WTC11 (cell line): ENCODE results near the gene PHKB. TPM values are rescaled to one million over a fixed set of nuclear protein-coding genes. Genes with fewer than 3 reads are reported as not detected.

ENCODE experiments used
- ATAC-seq: fragments of 200-7000 bp; cut with Tn5 transposase; 2 replicates; pipeline ENCODE4 v1.10.0; 2021; ENCODE audit warnings: mild to moderate bottlenecking, moderate library complexity
- Bru-seq: library from RNA; stranded (reverse); fragments of 400-500 nt; gene quantifications from one replicate; lab custom pipeline; 2021; lab: Mats Ljungman, UMichigan
- CTCF ChIA-PET: fragments of 300-600 bp; sonication (Branson Sonifier 250); formaldehyde crosslinking; loops from one replicate; lab custom pipeline; 2021; ENCODE audit warnings: antibody characterized with exemption; lab: Charles Lee
- POLR2A ChIA-PET: fragments of 350-600 bp; sonication (Branson Sonifier 250); formaldehyde crosslinking; loops from one replicate; lab custom pipeline; 2021; ENCODE audit warnings: antibody characterized with exemption; lab: Charles Lee
- DNase-seq: peaks from one replicate; pipeline ENCODE4 v3.0.0; 2021; ENCODE audit warnings: low spot score
- H3K27ac Mint-ChIP-seq: 2 replicates; pipeline ENCODE4 v1.8.0; 2021; ENCODE audit warnings: mixed read lengths
- H3K27me3 Mint-ChIP-seq: 2 replicates; pipeline ENCODE4 v1.8.0; 2021; ENCODE audit warnings: low read depth, mild to moderate bottlenecking, moderate library complexity, mixed read lengths
- H3K36me3 Mint-ChIP-seq: 2 replicates; pipeline ENCODE4 v1.8.0; 2021; ENCODE audit warnings: mixed read lengths
- H3K4me1 Mint-ChIP-seq: 2 replicates; pipeline ENCODE4 v1.8.0; 2022; ENCODE audit warnings: mixed read lengths
- H3K4me3 Mint-ChIP-seq: 2 replicates; pipeline ENCODE4 v1.8.0; 2021; ENCODE audit warnings: mild to moderate bottlenecking, moderate library complexity, mixed read lengths
- H3K9me3 Mint-ChIP-seq: 2 replicates; pipeline ENCODE4 v1.8.0; 2021; ENCODE audit warnings: mixed read lengths
- CBFB ChIP-seq: sonication (generic); formaldehyde crosslinking; IDR thresholded peaks from 2 replicates; pipeline ENCODE4 v1.8.1; 2022; ENCODE audit warnings: mild to moderate bottlenecking, low read depth, missing genetic modification reagents
- E2F5 ChIP-seq: sonication (generic); formaldehyde crosslinking; IDR thresholded peaks from 2 replicates; pipeline ENCODE4 v1.8.1; 2022; ENCODE audit warnings: mild to moderate bottlenecking, moderate library complexity, missing genetic modification reagents
- ELF4 ChIP-seq: sonication (generic); formaldehyde crosslinking; IDR thresholded peaks from 2 replicates; pipeline ENCODE4 v1.8.1; 2022; ENCODE audit warnings: low read depth, mild to moderate bottlenecking, moderate library complexity, missing genetic modification reagents
- FOXJ3 ChIP-seq: sonication (generic); formaldehyde crosslinking; IDR thresholded peaks from 2 replicates; pipeline ENCODE4 v1.9.0; 2021; ENCODE audit warnings: missing genetic modification reagents, mild to moderate bottlenecking, borderline replicate concordance
- FOXK1 ChIP-seq: sonication (generic); formaldehyde crosslinking; IDR thresholded peaks from 2 replicates; pipeline ENCODE4 v1.8.0; 2022; ENCODE audit warnings: mild to moderate bottlenecking, moderate library complexity, missing genetic modification reagents
- FOXP1 ChIP-seq: sonication (generic); formaldehyde crosslinking; IDR thresholded peaks from 2 replicates; pipeline ENCODE4 v1.8.0; 2022; ENCODE audit warnings: missing genetic modification reagents, mild to moderate bottlenecking, moderate library complexity, borderline replicate concordance
- FOXP4 ChIP-seq: sonication (generic); formaldehyde crosslinking; IDR thresholded peaks from 2 replicates; pipeline ENCODE4 v1.8.0; 2022; ENCODE audit warnings: mild to moderate bottlenecking, missing genetic modification reagents
- GABPB1 ChIP-seq: sonication (generic); formaldehyde crosslinking; IDR thresholded peaks from 2 replicates; pipeline ENCODE4 v1.8.1; 2023; ENCODE audit warnings: mild to moderate bottlenecking, missing genetic modification reagents
- KAT7 ChIP-seq: sonication (generic); formaldehyde crosslinking; IDR thresholded peaks from 2 replicates; pipeline ENCODE4 v1.8.1; 2023; ENCODE audit warnings: missing genetic modification reagents, mild to moderate bottlenecking, borderline replicate concordance
- NR2C2 ChIP-seq: sonication (generic); formaldehyde crosslinking; IDR thresholded peaks from 2 replicates; pipeline ENCODE4 v1.8.0; 2022; ENCODE audit warnings: mild to moderate bottlenecking, missing genetic modification reagents
- SP1 ChIP-seq: sonication (generic); formaldehyde crosslinking; conservative IDR thresholded peaks from 2 replicates; pipeline ENCODE4 v1.8.1; 2022; ENCODE audit warnings: missing genetic modification reagents
- STAT6 ChIP-seq: sonication (generic); formaldehyde crosslinking; conservative IDR thresholded peaks from 2 replicates; pipeline ENCODE4 v1.8.1; 2023; ENCODE audit warnings: mild to moderate bottlenecking, low read depth, missing genetic modification reagents, moderate library complexity
- TEAD1 ChIP-seq: sonication (generic); formaldehyde crosslinking; IDR thresholded peaks from 2 replicates; pipeline ENCODE4 v1.8.0; 2022; ENCODE audit warnings: mild to moderate bottlenecking, missing genetic modification reagents
- TEAD4 ChIP-seq: sonication (generic); formaldehyde crosslinking; IDR thresholded peaks from 2 replicates; pipeline ENCODE4 v1.8.0; 2022; ENCODE audit warnings: mild to moderate bottlenecking, missing genetic modification reagents
- USF1 ChIP-seq: sonication (generic); formaldehyde crosslinking; IDR thresholded peaks from 2 replicates; pipeline ENCODE4 v1.8.0; 2022; ENCODE audit warnings: mild to moderate bottlenecking, missing genetic modification reagents
- ZNF317 ChIP-seq: sonication (generic); formaldehyde crosslinking; IDR thresholded peaks from 2 replicates; pipeline ENCODE4 v1.8.1; 2023; ENCODE audit warnings: low read depth, mild to moderate bottlenecking, moderate library complexity, missing genetic modification reagents, borderline replicate concordance
- ZNF396 ChIP-seq: fragments of 250-450 bp; sonication (Bioruptor Pico); IDR thresholded peaks from 2 replicates; pipeline ENCODE4 v1.8.0; 2021; ENCODE audit warnings: mild to moderate bottlenecking, moderate library complexity, borderline replicate concordance
- long read RNA-seq, 3 experiments: library from RNA in 1 of 3; library from capped mRNA in 1 of 3; library from polyadenylated mRNA in 1 of 3; unstranded in 2 of 3; stranded (forward) in 1 of 3; transcript quantifications; one replicate each; pipeline ENCODE4 v2.0.0, GENCODE V29; 2021
- total RNA-seq: library from RNA; stranded (reverse); gene quantifications from 3 replicates; pipeline ENCODE4 v1.2.3, GENCODE V29; 2021
- TF ChIP-seq, protein P1 (sequence below): sonication (generic); formaldehyde crosslinking; IDR thresholded peaks from 2 replicates; pipeline ENCODE4 v1.8.1; 2023; ENCODE audit warnings: mild to moderate bottlenecking, moderate library complexity, missing genetic modification reagents
- TF ChIP-seq, protein P2 (sequence below): sonication (generic); formaldehyde crosslinking; IDR thresholded peaks from 2 replicates; pipeline ENCODE4 v1.8.1; 2022; ENCODE audit warnings: low read depth, mild to moderate bottlenecking, moderate library complexity, missing genetic modification reagents, borderline replicate concordance
- TF ChIP-seq, protein P3 (sequence below): sonication (generic); formaldehyde crosslinking; IDR thresholded peaks from 2 replicates; pipeline ENCODE4 v1.8.1; 2022; ENCODE audit warnings: mild to moderate bottlenecking, missing genetic modification reagents, moderate library complexity, borderline replicate concordance

Gene PHKB
- total RNA-seq (43.9 to 45.9 TPM (median 44.2 TPM) in 3 replicates), Bru-seq, nascent RNA (percentile 69 among the genes with signal in this experiment)
- long read RNA-seq, experiment 1, full-length matches to known transcripts = 66 of 213 reads
- long read RNA-seq, experiment 1, partial matches to known transcripts = 18 of 213 reads
- long read RNA-seq, experiment 1, other reads (novel, unspliced or antisense) = 129 of 213 reads
- long read RNA-seq, experiment 2, full-length matches to known transcripts = 8 of 56 reads
- long read RNA-seq, experiment 2, partial matches to known transcripts = 28 of 56 reads
- long read RNA-seq, experiment 2, other reads (novel, unspliced or antisense) = 20 of 56 reads
- long read RNA-seq, experiment 3, partial matches to known transcripts = 1 of 4 reads
- long read RNA-seq, experiment 3, other reads (novel, unspliced or antisense) = 3 of 4 reads

- peak within 1 kb of the TSS; percentile 99 for H3K4me3 Mint-ChIP-seq
- peak within 1 kb of the TSS; percentile 99 for H3K27ac Mint-ChIP-seq
- H3K9me3 Mint-ChIP-seq = no peaks in the 10 kb centered on the region
- H3K27me3 Mint-ChIP-seq = no peaks in the 10 kb centered on the region
- peaks cover 34% of the 10 kb centered on the region for H3K4me1 Mint-ChIP-seq
- peaks cover 9% of the 10 kb centered on the region for H3K36me3 Mint-ChIP-seq
- DNase-seq (peak; percentile 93), ATAC-seq (peak; percentile 91)
- ChIA-PET CTCF (interaction anchor here (0.6 to 3.8 kb wide), 10 partner anchors 10 to 704 kb away, joined by 3 to 16 read pairs (median 4); partner anchors contain the start of gene NETO2), POLR2A (no interaction called here)
- TF ChIP-seq FOXK1 (CRISPR knock-in tag) = peak; percentile 66
- TF ChIP-seq USF1 (CRISPR knock-in tag) = peak; percentile 29; the same call in 1 of the 2 replicates
- TF ChIP-seq KAT7 = 0 out of 2 replicates have a peak, but pooled peaks have one; percentile 22
- TF ChIP-seq, protein P1, sequence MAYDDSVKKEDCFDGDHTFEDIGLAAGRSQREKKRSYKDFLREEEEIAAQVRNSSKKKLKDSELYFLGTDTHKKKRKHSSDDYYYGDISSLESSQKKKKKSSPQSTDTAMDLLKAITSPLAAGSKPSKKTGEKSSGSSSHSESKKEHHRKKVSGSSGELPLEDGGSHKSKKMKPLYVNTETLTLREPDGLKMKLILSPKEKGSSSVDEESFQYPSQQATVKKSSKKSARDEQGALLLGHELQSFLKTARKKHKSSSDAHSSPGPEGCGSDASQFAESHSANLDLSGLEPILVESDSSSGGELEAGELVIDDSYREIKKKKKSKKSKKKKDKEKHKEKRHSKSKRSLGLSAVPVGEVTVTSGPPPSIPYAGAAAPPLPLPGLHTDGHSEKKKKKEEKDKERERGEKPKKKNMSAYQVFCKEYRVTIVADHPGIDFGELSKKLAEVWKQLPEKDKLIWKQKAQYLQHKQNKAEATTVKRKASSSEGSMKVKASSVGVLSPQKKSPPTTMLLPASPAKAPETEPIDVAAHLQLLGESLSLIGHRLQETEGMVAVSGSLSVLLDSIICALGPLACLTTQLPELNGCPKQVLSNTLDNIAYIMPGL (CRISPR knock-in tag) = 0 out of 2 replicates have a peak, but pooled peaks have one; percentile 15
- peak; percentile 44; the same call in 1 of the 2 replicates for TF ChIP-seq FOXP1
- TF ChIP-seq, protein P2, sequence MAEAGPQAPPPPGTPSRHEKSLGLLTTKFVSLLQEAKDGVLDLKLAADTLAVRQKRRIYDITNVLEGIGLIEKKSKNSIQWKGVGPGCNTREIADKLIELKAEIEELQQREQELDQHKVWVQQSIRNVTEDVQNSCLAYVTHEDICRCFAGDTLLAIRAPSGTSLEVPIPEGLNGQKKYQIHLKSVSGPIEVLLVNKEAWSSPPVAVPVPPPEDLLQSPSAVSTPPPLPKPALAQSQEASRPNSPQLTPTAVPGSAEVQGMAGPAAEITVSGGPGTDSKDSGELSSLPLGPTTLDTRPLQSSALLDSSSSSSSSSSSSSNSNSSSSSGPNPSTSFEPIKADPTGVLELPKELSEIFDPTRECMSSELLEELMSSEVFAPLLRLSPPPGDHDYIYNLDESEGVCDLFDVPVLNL (CRISPR knock-in tag) = no peak
- no peak for TF ChIP-seq ZNF396 (CRISPR knock-in tag)
- no peak for TF ChIP-seq TEAD4 (CRISPR knock-in tag)
- TF ChIP-seq ZNF317 (CRISPR knock-in tag) = 0 out of 2 replicates have a peak, but pooled peaks have one; percentile 4
- peak; percentile 80 for TF ChIP-seq SP1 (CRISPR knock-in tag)
- TF ChIP-seq, protein P3, sequence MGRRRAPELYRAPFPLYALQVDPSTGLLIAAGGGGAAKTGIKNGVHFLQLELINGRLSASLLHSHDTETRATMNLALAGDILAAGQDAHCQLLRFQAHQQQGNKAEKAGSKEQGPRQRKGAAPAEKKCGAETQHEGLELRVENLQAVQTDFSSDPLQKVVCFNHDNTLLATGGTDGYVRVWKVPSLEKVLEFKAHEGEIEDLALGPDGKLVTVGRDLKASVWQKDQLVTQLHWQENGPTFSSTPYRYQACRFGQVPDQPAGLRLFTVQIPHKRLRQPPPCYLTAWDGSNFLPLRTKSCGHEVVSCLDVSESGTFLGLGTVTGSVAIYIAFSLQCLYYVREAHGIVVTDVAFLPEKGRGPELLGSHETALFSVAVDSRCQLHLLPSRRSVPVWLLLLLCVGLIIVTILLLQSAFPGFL (CRISPR knock-in tag) = no peak
- no peak for TF ChIP-seq NR2C2 (CRISPR knock-in tag)
- no peak for TF ChIP-seq ELF4 (CRISPR knock-in tag)
- TF ChIP-seq E2F5 (CRISPR knock-in tag) = peak; percentile 33; the same call in 1 of the 2 replicates
- no peak for TF ChIP-seq CBFB (CRISPR knock-in tag)
- TF ChIP-seq GABPB1 (CRISPR knock-in tag) = peak; percentile 30; the same call in 1 of the 2 replicates
- TF ChIP-seq TEAD1 (CRISPR knock-in tag) = peak; percentile 11; the same call in 1 of the 2 replicates
- TF ChIP-seq FOXP4 = 0 out of 2 replicates have a peak, but pooled peaks have one; percentile 15
- no peak for TF ChIP-seq STAT6 (CRISPR knock-in tag)
- TF ChIP-seq FOXJ3 (CRISPR knock-in tag) = no peak
These were observed at the start of gene PHKB, which contains the start of gene ITFG1 for GRCh38 chr16:47460711-47461597. Gene PHKB (plus strand): TSS chr16:47461331. CDS start chr16:47461351, 20 bp downstream. Gene ITFG1 (minus strand): TSS chr16:47461063. CDS start chr16:47461045, 18 bp downstream.
